HG03097 (cell line): Measurements from ENCODE around the gene CDYL2.
"Not testable (repeated sequence)": the region's sequence is repeated elsewhere in the genome, so short reads cannot be mapped to it uniquely, and the experiment has no call there.

Source experiments
- ATAC-seq: cut with Tn5 transposase; IDR thresholded peaks from one replicate; pipeline ENCODE4 v1.9.1; 2021; ENCODE audit not compliant: unreplicated experiment, low FRiP score

The CDYL2 gene

GRCh38 chr16:80751167-80751566, 53.2 kb downstream of the CDYL2 start:
- no peak for ATAC-seq

- no peak for ATAC-seq
These were observed 58.2 kb downstream of the CDYL2 start for GRCh38 chr16:80746231-80746630.

- ATAC-seq, result no peak
These were observed 59.5 kb downstream of the CDYL2 start for GRCh38 chr16:80744856-80745255.

- no peak for ATAC-seq
These were observed 60.6 kb downstream of the CDYL2 start for GRCh38 chr16:80743772-80744171.

- no peak for ATAC-seq
These were observed 61.1 kb downstream of the CDYL2 start for GRCh38 chr16:80743273-80743672.

GRCh38 chr16:80742331-80742730, 62.1 kb downstream of the CDYL2 start:
- ATAC-seq, result no peak

GRCh38 chr16:80741724-80742123, 62.7 kb downstream of the CDYL2 start:
- no peak for ATAC-seq

GRCh38 chr16:80739523-80739922, 64.9 kb downstream of the CDYL2 start:
- no peak for ATAC-seq

- ATAC-seq, result no peak
These were observed 65.9 kb downstream of the CDYL2 start for GRCh38 chr16:80738521-80738920.

GRCh38 chr16:80735846-80736245, 68.6 kb downstream of the CDYL2 start:
- ATAC-seq, result no peak

GRCh38 chr16:80733407-80733806, 71.0 kb downstream of the CDYL2 start:
- ATAC-seq, result no peak

GRCh38 chr16:80731915-80732314, 72.5 kb downstream of the CDYL2 start:
- ATAC-seq, result no peak

GRCh38 chr16:80727066-80727763, 77.2 kb downstream of the CDYL2 start:
- ATAC-seq, result not testable (repeated sequence)

- ATAC-seq, result no peak
These were observed 78.7 kb downstream of the CDYL2 start for GRCh38 chr16:80725566-80726162.

- ATAC-seq, result no peak
These were observed 80.4 kb downstream of the CDYL2 start for GRCh38 chr16:80723981-80724380.

GRCh38 chr16:80723091-80723490, 81.3 kb downstream of the CDYL2 start:
- ATAC-seq, result no peak

- ATAC-seq, result no peak
These were observed 83.5 kb downstream of the CDYL2 start for GRCh38 chr16:80720804-80721371.

GRCh38 chr16:80719573-80719972, 84.8 kb downstream of the CDYL2 start:
- no peak for ATAC-seq

- no peak for ATAC-seq
These were observed 85.7 kb downstream of the CDYL2 start for GRCh38 chr16:80718480-80719220.

GRCh38 chr16:80717611-80718010, 86.8 kb downstream of the CDYL2 start:
- ATAC-seq, result no peak

GRCh38 chr16:80716564-80717139, 87.7 kb downstream of the CDYL2 start:
- ATAC-seq, result no peak
